Upper lobe of right lung (tissue), 1 donor: Measurements from ENCODE around the gene LAMA5. TPM values are rescaled to one million over a fixed set of nuclear protein-coding genes. Genes with fewer than 3 reads are reported as not detected.

Source experiments
- ATAC-seq: fragments of 200-7000 bp; cut with Tn5 transposase; one replicate; pipeline ENCODE4 v1.9.1; 2020; ENCODE audit warnings: mild to moderate bottlenecking, moderate library complexity
- DNase-seq: peaks from one replicate; pipeline ENCODE4 v3.0.0-alpha.2; 2020
- H3K27ac ChIP-seq: fragments of 200-600 bp; one replicate; pipeline ENCODE4 v1.8.0; 2022
- H3K27me3 ChIP-seq: fragments of 200-600 bp; one replicate; pipeline ENCODE4 v1.8.0; 2022; ENCODE audit warnings: mild to moderate bottlenecking
- H3K36me3 ChIP-seq: fragments of 200-600 bp; one replicate; pipeline ENCODE4 v1.8.0; 2022
- H3K4me1 ChIP-seq: fragments of 200-600 bp; one replicate; pipeline ENCODE4 v1.8.0; 2022
- H3K4me3 ChIP-seq: fragments of 200-600 bp; one replicate; pipeline ENCODE4 v1.8.0; 2022; ENCODE audit warnings: mild to moderate bottlenecking
- H3K9me3 ChIP-seq: fragments of 200-600 bp; one replicate; pipeline ENCODE4 v1.8.0; 2022
- intact Hi-C: fragments of 100-400 bp; cut with DNase I; formaldehyde crosslinking; loops from one replicate; pipeline ENCODE4 v1.11.0; 2022
- total RNA-seq: library from RNA; stranded (reverse); fragmentation: NEBNext Ultra II Directional; extraction: Animal tissue kit (Norgen Biotek cat#: 25700); gene quantifications from one replicate; pipeline ENCODE4 v1.2.1, GENCODE V29; 2021
- TF ChIP-seq, protein P1 (sequence below): fragments of 200-600 bp; IDR thresholded peaks from one replicate; pipeline ENCODE4 v1.8.0; 2022; ENCODE audit warnings: antibody characterized with exemption
- donor health status: DM: no; HTN: yes; CAD: no; lungs with severe emphysema.

The LAMA5 gene
- total RNA-seq, 1 donor from 2014 or later: 279 TPM

DNA sequence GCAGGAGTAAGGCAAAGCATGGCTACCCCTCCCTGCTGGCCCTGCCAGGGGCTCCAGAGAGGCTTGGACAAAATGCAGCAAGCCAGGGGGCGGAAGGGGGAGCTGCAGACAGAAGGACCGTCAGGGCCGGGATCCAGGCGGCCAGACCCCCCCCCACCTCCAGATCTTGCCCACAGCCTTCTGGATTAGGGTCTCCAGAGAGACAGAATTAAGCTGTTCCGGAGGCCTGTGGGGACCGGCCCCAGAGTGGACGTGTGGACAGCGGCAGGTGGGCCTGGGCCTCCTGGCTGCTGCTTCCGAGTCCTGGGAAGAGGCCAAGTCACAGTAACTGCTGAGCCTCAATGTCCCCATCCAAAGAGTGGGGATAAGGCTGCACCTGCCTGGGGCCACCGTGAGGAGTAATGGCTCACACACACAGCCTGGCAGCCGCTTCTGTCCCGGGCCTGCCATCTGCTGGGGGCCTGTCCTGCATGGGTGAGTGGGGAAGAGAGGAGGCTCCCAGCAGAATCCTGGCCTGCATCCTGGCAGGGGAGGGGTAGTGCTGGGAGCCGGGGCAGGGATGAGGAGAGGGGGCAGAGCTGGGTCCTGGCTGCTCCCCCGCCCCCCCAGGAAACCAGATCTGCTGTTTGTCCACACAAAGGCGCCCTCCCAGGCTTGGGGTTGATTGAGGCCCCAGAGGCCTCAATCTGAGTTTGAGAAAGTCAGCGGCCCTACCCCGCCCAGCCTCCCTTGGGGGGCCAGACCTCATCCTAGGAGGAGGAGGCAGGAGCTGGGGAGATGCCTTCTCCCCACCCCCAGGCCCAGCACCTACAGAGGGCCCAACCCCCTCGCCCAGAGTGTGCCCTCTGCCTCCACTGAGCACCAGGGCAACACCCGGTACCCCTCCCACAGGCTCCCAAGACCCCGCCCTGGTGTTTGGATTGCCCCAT is 3.9 kb downstream of the LAMA5 start:
- intact Hi-C loops: no loop called here
- Histone ChIP-seq H3K4me1 (peaks cover 66% of the 10 kb centered on the region), H3K36me3 (no peaks in the 10 kb centered on the region), H3K4me3 (peak overlapping the region; percentile 69), H3K27ac (peak overlapping the region; percentile 72), H3K9me3 (no peaks in the 10 kb centered on the region), H3K27me3 (no peaks in the 10 kb centered on the region)
- DNase-seq (peak; percentile 63), ATAC-seq (no peak)
- TF ChIP-seq, protein P1, sequence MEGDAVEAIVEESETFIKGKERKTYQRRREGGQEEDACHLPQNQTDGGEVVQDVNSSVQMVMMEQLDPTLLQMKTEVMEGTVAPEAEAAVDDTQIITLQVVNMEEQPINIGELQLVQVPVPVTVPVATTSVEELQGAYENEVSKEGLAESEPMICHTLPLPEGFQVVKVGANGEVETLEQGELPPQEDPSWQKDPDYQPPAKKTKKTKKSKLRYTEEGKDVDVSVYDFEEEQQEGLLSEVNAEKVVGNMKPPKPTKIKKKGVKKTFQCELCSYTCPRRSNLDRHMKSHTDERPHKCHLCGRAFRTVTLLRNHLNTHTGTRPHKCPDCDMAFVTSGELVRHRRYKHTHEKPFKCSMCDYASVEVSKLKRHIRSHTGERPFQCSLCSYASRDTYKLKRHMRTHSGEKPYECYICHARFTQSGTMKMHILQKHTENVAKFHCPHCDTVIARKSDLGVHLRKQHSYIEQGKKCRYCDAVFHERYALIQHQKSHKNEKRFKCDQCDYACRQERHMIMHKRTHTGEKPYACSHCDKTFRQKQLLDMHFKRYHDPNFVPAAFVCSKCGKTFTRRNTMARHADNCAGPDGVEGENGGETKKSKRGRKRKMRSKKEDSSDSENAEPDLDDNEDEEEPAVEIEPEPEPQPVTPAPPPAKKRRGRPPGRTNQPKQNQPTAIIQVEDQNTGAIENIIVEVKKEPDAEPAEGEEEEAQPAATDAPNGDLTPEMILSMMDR: no peak

DNA sequence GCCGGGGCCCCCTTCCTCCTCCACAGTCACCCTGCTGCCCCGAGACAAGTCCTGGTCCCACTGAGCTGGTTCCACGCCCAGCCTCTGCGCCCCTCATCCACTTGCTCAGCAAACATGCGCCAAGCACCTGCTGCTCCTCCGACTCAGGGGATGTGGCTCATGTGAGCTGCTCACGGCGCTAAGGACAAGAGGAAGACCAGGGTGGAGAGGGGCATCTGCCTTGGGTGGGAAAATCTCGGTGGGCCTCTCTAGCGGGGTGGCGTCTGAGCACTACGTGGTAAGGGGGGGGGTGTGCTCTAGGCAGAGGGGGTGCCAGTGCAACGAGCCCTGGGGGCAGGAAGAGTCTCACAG is 4.5 kb downstream of the LAMA5 start:
- no peaks in the 10 kb centered on the region for H3K36me3 ChIP-seq
- DNase-seq (no peak), ATAC-seq (no peak)
- H3K4me1 ChIP-seq: peaks cover 66% of the 10 kb centered on the region
- no peak overlapping the region for H3K4me3 ChIP-seq
- H3K27me3 ChIP-seq: no peaks in the 10 kb centered on the region
- intact Hi-C loops: no loop called here
- peak overlapping the region; percentile 72 for H3K27ac ChIP-seq
- no peaks in the 10 kb centered on the region for H3K9me3 ChIP-seq
- TF ChIP-seq, protein P1: no peak

DNA sequence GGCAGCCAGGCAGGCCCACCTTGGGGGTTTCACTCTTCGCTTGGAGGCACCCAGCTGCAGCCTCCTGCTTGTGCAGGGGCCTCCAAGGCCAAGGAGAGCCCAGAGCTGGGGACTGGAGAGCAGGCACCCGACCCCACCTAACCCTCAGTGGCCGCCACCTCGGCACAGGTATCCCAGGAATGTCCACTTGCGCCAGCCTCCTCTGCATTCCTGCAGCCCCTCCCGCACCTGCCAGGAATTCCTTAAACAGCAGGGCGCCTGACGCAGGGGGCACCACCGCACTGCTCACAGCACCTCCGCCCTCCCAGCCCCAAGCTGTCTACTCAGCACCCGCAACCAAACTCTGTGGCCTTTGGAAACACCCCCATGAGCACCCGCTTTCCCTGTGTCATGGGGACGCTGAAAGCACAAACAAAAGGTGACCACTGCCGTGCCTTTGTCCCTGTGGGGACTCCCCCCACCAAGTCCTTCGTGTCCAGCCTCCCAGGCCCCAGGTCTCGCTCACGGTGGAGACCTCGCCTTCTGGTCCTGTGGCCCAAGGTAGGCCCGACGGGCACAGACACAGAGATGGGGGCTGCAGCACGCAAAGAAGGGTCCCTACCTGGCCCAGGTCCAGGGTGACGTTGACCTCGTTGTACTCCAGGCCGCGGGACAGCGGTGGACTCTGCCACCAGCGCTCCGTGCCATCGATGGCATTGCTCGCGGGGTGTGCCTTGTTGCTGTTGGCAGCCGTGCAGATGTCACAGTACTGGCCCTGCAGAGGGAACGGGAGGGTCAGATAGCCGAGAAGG is 5.1 kb downstream of the LAMA5 start:
- Histone ChIP-seq H3K36me3 (no peaks in the 10 kb centered on the region), H3K9me3 (no peaks in the 10 kb centered on the region), H3K27me3 (no peaks in the 10 kb centered on the region), H3K4me3 (no peak overlapping the region), H3K27ac (peak overlapping the region; percentile 72), H3K4me1 (peaks cover 69% of the 10 kb centered on the region)
- intact Hi-C loops: no loop called here
- peak; percentile 90 for DNase-seq
- ATAC-seq: peak; percentile 58
- TF ChIP-seq, protein P1: no peak

DNA sequence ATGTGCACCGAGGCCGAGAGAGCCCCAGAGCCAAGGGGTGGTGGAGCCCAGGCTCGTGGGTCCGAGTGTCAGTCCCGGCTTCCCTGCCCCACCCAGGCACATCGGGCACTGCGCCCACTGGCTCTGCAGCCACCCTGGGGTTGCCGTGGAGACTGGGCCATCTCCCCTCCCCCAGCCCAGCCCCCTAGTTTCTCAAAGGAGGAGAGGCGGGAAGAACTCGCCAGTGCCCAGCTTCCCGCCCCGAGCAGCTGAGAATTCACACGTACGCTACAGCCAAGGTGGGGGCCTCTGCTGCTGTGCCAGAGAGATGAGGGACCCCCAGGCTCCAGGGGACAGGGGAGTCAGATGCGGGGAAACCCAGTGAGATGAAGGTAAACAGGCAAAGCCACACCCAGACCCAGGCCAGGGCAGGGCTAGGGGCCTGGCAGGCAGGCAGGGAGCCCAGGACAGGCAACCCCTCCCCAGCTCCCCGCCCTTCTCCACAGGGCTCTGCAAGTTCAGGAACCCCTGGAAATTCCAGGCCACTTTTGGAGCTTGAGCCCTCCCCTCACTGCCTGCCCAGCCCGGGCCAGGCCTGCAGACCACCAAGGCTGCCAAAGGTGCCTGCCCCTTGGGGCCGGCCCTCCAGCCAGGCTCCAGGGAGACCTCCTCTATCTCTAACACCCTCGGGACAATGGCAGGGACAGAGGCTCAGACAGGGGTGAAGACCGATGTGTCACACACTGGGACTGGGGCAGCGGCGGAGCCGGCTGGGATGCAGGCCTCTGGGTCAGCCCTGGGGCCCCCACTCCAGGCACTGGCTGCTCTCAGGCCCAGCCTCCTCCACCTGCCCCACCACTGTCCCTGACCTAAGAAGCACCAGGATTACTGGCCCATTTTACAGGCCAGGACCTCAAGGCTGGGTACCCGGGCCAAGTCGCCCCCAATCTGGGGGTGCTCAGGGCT is 6.0 kb downstream of the LAMA5 start:
- TF ChIP-seq, protein P1: no peak
- no peaks in the 10 kb centered on the region for H3K9me3 ChIP-seq
- DNase-seq (peak; percentile 82), ATAC-seq (peak; percentile 32)
- no peaks in the 10 kb centered on the region for H3K27me3 ChIP-seq
- peak overlapping the region; percentile 72 for H3K27ac ChIP-seq
- H3K36me3 ChIP-seq: no peaks in the 10 kb centered on the region
- peaks cover 78% of the 10 kb centered on the region for H3K4me1 ChIP-seq
- no peak overlapping the region for H3K4me3 ChIP-seq
- intact Hi-C loops: no loop called here

DNA sequence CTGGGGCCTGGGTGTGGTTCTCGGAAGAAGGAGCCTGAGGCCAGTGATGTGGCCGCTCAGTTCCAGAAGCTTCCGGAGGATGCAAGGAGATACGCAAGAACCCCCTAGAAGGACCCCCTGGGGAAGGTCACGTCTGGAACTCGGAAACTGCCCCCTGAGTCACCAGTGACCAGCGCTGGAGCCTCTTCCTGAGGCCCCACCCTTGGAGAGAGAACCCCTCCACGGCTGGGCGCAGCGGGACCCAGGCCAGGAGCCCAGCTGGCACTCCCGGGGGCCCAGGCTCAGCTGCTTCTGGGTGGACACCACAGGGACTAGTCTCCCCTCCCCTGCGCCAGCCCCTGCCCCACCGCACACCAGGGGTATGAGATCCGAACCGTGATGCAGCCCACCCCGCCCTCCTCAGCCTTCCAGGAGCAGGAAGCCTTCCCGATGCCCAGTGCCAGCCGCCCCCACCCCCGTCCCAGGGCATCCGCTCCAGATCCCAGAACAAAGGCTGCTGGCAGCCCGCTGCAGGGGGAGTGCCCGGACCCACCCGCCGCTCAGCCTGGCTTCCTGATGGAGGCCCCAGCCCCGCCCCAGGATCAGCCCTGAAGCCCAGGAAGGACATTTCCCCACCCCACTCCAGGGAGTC is 7.5 kb downstream of the LAMA5 start:
- intact Hi-C loops: no loop called here
- ATAC-seq (peak; percentile 1), DNase-seq (no peak)
- Histone ChIP-seq H3K4me1 (peaks cover 86% of the 10 kb centered on the region), H3K9me3 (no peaks in the 10 kb centered on the region), H3K27me3 (no peaks in the 10 kb centered on the region), H3K27ac (peak overlapping the region; percentile 83), H3K4me3 (no peak overlapping the region), H3K36me3 (no peaks in the 10 kb centered on the region)
- TF ChIP-seq, protein P1: no peak
